Measurements from ENCODE around the gene SLC22A6. TPM values are rescaled to one million over a fixed set of nuclear protein-coding genes. Genes with fewer than 3 reads are reported as not detected.

SLC22A6 gene
- total RNA-seq, 4 donors from 2014 or later = not detected

DNA sequence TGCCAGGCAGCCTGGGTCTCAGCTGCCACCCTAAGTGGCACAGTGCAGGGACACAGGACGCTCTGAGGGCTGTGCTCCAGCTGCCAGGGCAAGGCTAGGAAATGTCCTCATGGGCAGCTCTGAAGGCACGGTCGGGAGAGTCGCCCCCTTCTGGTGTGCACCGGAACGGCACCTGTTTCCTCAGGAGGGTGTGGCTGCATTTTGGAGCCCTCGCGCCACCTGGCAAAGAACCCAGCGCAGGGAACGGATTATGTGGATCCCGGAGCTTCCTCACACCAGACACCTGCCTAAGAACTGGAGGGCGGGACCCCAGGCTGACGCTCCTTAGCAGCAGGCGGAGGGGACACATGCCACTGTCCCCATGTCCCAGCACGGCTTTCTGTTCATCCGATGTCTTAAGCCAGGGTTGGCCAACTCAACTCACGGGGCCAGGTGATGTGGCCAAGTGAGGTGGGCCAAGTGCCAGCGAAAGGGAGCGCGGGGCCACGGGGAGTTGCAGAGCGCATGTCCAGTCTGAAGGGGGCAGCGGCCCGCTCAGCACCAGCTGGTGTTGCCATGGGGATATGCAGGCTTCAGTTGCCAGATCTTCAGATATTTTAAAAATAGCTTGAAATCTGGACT is 36.0 kb upstream of the SLC22A6 start:
- TF ChIP-seq POLR2A (IDR thresholded peaks at IDR 0.05) = no peak
- TF ChIP-seq, protein P1, sequence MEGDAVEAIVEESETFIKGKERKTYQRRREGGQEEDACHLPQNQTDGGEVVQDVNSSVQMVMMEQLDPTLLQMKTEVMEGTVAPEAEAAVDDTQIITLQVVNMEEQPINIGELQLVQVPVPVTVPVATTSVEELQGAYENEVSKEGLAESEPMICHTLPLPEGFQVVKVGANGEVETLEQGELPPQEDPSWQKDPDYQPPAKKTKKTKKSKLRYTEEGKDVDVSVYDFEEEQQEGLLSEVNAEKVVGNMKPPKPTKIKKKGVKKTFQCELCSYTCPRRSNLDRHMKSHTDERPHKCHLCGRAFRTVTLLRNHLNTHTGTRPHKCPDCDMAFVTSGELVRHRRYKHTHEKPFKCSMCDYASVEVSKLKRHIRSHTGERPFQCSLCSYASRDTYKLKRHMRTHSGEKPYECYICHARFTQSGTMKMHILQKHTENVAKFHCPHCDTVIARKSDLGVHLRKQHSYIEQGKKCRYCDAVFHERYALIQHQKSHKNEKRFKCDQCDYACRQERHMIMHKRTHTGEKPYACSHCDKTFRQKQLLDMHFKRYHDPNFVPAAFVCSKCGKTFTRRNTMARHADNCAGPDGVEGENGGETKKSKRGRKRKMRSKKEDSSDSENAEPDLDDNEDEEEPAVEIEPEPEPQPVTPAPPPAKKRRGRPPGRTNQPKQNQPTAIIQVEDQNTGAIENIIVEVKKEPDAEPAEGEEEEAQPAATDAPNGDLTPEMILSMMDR (IDR thresholded peaks at IDR 0.05) = no peak
- no peak for TF ChIP-seq EP300 (IDR thresholded peaks at IDR 0.05)
- peaks cover 0 to 10% (median 4%) of the 10 kb centered on the region in 4 donors for H3K4me1 ChIP-seq
- no peaks in the 10 kb centered on the region for H3K36me3 ChIP-seq
- H3K4me3 ChIP-seq = no peak overlapping the region
- H3K27ac ChIP-seq = no peak overlapping the region
- H3K9me3 ChIP-seq = no peaks in the 10 kb centered on the region
- 38 to 47% methylated on average over 15 to 18 of the region's 24 CpGs for WGBS, 2 donors
- DNase-seq (ENCODE audit: low spot score in 2 of 2) = no peak
- peaks cover 0 to 2% of the 10 kb centered on the region in 2 donors for H3K27me3 ChIP-seq

DNA sequence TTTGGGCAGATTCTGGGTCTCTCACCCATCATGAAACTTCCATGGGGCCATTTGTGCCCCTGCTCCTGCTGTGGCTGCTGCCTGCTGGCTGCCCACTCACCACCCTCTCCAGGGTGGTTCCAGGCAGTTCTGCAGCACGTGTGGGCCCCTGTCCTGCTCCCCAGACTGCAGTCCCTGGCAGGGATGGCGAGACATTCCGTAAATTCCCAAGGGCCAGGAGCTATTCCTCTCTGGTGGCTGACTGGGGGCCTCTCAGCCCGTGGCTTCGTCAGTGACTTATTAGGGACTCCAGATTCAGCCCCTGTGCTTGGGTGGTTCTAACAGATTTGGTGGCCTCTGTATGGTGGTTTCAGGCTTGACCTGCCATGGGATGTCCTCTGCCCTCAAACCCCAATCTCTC is 34.7 kb upstream of the SLC22A6 start:
- Histone ChIP-seq H3K36me3 (no peaks in the 10 kb centered on the region), H3K4me1 (peaks cover 0 to 10% (median 4%) of the 10 kb centered on the region in 4 donors), H3K27ac (no peak overlapping the region), H3K9me3 (no peaks in the 10 kb centered on the region), H3K27me3 (peaks cover 0 to 6% of the 10 kb centered on the region in 2 donors), H3K4me3 (no peak overlapping the region)
- WGBS, 2 donors = 75 to 76% methylated on average over 5 of the region's 5 CpGs
- DNase-seq (ENCODE audit: low spot score in 2 of 2) = no peak
- TF ChIP-seq POLR2A (IDR thresholded peaks at IDR 0.05) = no peak
- TF ChIP-seq EP300 (IDR thresholded peaks at IDR 0.05) = no peak
- TF ChIP-seq, protein P1 (IDR thresholded peaks at IDR 0.05) = no peak

DNA sequence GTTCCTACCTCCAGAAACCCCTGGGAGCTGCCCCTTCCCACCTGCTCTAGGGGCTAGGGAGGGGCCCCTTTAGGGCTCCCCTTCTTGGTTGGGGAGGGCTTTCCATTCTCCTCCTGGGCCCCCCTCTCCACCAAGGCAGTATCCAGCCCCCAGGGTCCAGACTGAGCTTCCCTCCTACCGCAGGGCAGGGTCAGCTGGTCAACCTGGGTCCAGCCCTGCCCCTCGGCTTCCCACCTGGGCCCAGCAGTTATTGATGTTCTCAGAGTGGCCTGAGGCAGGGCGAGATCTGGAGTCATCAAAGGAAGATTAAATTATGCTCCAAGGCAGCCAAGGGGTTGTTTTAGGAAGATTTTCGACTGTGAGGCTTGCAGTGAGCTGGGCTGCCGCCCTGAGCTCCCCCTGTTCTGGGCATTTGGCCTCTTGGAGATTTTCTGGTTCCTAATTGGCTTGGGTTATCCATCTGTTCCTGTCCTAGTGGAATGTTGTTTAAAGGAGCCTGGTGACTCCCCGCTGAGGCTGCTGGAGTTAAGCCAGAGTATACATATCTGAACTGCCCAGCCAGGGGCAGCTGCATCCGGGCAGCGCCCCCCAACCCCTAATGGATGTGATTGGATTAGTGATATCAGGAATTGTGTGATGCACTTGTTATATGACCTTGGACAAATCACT is 32.7 kb upstream of the SLC22A6 start:
- H3K9me3 ChIP-seq = no peaks in the 10 kb centered on the region
- TF ChIP-seq EP300 (IDR thresholded peaks at IDR 0.05) (no peak), POLR2A (IDR thresholded peaks at IDR 0.05) (no peak)
- TF ChIP-seq, protein P1 (IDR thresholded peaks at IDR 0.05) = no peak
- no peaks in the 10 kb centered on the region for H3K36me3 ChIP-seq
- no peaks in the 10 kb centered on the region for H3K4me1 ChIP-seq
- no peak overlapping the region for H3K4me3 ChIP-seq
- no peak for DNase-seq (ENCODE audit: low spot score in 2 of 2)
- no peak overlapping the region for H3K27ac ChIP-seq
- 43% methylated on average over 8 of the region's 8 CpGs for WGBS, 2 donors
- H3K27me3 ChIP-seq = peaks cover 0 to 6% of the 10 kb centered on the region in 2 donors

DNA sequence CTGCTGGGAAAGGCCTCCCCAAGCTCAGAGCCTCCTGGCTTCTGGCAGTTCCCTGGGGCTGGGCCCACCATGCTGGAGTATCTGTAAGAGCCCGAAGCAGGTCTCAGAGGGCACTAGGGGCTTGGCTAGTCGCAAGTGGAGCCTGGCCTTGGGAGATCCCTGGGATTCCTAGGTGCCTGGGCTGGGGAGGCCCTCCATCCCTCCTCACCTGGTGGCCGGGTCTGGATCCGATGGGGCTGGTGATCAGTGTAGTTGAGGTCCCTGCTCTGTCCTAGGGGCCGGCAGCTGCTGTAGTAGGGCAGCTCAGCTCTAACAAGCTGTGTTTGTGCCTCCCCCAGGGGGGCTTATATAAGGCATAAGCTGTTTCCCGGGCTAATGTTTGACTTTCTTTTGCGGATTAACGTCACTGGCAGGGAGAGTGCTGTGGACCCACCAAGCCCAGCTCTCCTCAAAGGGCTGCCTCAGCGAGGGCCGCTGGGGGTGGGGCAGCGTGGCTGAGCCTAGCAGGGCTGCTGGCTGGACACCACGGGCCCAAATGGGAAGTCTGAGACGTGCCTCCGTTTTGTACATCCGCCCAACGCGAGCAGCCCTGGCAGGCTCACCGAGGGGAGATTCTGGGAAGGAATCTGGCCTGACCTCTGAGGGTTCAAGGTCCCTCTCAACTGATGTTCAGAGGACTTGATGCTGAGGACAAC is 30.9 kb upstream of the SLC22A6 start, which contains the start of gene SLC22A8:
Gene SLC22A8 (minus strand): TSS at position 321 of the 695 bp plus-strand sequence. CDS start 883 bp downstream, outside the sequence.
- no peaks in the 10 kb centered on the region for H3K36me3 ChIP-seq
- H3K4me3 ChIP-seq = no peak within 1 kb of the TSS
- no peak within 1 kb of the TSS for H3K27ac ChIP-seq
- WGBS, 2 donors = 35 to 45% methylated on average over 13 to 15 of the region's 18 CpGs
- TF ChIP-seq POLR2A (IDR thresholded peaks at IDR 0.05) = no peak
- TF ChIP-seq, protein P1 (IDR thresholded peaks at IDR 0.05) = no peak
- no peak for TF ChIP-seq EP300 (IDR thresholded peaks at IDR 0.05)
- DNase-seq (ENCODE audit: low spot score in 2 of 2) = no peak
- peaks cover 0 to 6% of the 10 kb centered on the region in 2 donors for H3K27me3 ChIP-seq
- no peaks in the 10 kb centered on the region for H3K4me1 ChIP-seq
- no peaks in the 10 kb centered on the region for H3K9me3 ChIP-seq

Measured in tibial nerve (tissue), 4 donors.